GM21786 (cell line): ENCODE results near the gene CALHM1.

Experiments
- ATAC-seq: cut with Tn5 transposase; IDR thresholded peaks from one replicate; pipeline ENCODE4 v1.9.1; 2021; ENCODE audit not compliant: unreplicated experiment

CALHM1 gene

GRCh38 chr10:103457176-103457712, 1.5 kb downstream of the CALHM1 start:
- no peak for ATAC-seq

- ATAC-seq: no peak
Measured at GRCh38 chr10:103456074-103456660, 2.5 kb downstream of the CALHM1 start.

GRCh38 chr10:103455235-103455634, 3.5 kb downstream of the CALHM1 start:
- ATAC-seq: no peak

GRCh38 chr10:103454026-103454425, 4.7 kb downstream of the CALHM1 start:
- ATAC-seq: no peak

- ATAC-seq: no peak
Measured at GRCh38 chr10:103452506-103453230, 6.0 kb downstream of the CALHM1 start.

GRCh38 chr10:103451831-103452505, 6.7 kb downstream of the CALHM1 start, which contains the start of gene CALHM2:
Gene CALHM2, minus strand, starts transcription at chr10:103452370. Its CDS starts 2,429 bp downstream, at chr10:103449941.
- peak; percentile 65 for ATAC-seq

GRCh38 chr10:103451091-103451813, 7.4 kb downstream of the CALHM1 start:
- no peak for ATAC-seq

GRCh38 chr10:103450201-103450695, 8.5 kb downstream of the CALHM1 start:
- ATAC-seq: no peak

- ATAC-seq: no peak
Measured at GRCh38 chr10:103449208-103450144, 9.2 kb downstream of the CALHM1 start.

GRCh38 chr10:103448746-103449145, 10.0 kb downstream of the CALHM1 start:
- no peak for ATAC-seq

GRCh38 chr10:103447187-103447586, 11.5 kb downstream of the CALHM1 start:
- no peak for ATAC-seq

- no peak for ATAC-seq
Measured at GRCh38 chr10:103445767-103446567, 12.7 kb downstream of the CALHM1 start.

- no peak for ATAC-seq
Measured at GRCh38 chr10:103445366-103445765, 13.3 kb downstream of the CALHM1 start.

- ATAC-seq: no peak
Measured at GRCh38 chr10:103444478-103444877, 14.2 kb downstream of the CALHM1 start.

- ATAC-seq: no peak
Measured at GRCh38 chr10:103443475-103444185, 15.1 kb downstream of the CALHM1 start.

- no peak for ATAC-seq
Measured at GRCh38 chr10:103442031-103442461, 16.7 kb downstream of the CALHM1 start.

GRCh38 chr10:103441611-103442010, 17.1 kb downstream of the CALHM1 start:
- ATAC-seq: no peak

- no peak for ATAC-seq
Measured at GRCh38 chr10:103441206-103441605, 17.5 kb downstream of the CALHM1 start.
